Glomerular visceral epithelial cell (primary cell): Measurements from ENCODE around the gene ADGRL3.
"Not testable (repeated sequence)": the region's sequence is repeated elsewhere in the genome, so short reads cannot be mapped to it uniquely, and the experiment has no call there.

Source experiments
- DNase-seq: peaks from one replicate; pipeline ENCODE4 v3.0.0-alpha.2; 2016; ENCODE audit errors: extremely low spot score

ADGRL3 gene

DNA sequence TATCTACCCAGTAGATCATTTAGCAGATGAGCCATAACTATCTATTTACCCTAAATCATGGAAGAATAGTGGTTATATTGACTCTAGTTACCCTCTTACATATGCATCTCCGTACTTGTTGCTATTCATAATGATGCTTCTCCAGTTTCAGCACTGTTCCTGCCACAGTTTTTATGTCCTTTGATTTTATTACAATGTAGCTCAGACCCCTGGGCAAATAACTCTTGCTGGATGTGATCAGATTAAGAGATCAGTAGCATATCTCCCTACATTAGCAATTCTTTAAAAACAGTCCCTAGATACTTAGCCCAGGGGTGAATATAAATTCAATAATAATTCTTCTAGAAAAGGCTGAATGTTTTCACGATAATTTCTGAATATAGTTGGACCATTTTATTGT, 696.5 kb downstream of the ADGRL3 start:
- DNase-seq: no peak

DNA sequence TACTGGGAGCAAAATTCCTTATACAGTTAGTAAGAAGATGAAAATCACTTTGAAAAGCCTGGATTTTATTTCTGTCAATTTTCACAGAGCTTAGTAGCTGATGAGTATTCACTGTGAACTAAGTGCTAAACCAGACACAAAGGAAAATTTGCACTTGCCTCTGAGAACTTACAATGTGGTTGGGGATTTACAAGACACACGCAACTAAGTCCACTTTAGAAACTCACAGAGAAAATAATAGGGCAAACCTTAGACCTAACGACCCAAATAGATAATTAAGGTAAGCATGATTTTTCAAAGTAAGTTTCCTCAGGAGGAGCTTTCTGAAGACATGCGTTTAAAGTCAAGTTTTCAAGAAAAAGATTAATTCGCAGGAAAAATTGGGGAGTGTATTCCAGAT, 708.9 kb downstream of the ADGRL3 start:
- no peak for DNase-seq

DNA sequence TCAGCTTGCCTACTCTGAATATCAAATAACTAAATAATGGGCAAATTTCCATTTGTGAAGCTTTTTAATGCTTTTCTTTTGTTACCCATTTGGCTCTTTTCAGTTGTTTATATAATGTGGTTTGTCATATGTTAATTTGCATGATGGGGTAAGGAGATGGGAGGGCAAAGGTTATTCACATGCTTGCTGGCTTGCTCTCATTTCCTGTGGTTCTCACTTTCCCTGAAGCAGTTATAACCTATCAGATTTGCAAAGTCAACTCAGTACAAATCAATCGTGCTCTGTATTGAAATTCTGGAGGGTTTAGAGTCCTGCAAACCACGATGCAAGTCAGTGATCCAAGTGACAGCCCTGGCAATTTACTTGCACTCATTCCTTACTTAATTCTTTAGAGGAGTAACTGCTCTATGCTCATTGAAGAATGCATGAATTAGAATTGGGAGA, 711.2 kb downstream of the ADGRL3 start:
- DNase-seq: no peak

- DNase-seq: no peak
Measured at GRCh38 chr4:61913619-61914018, 713.5 kb downstream of the ADGRL3 start.

GRCh38 chr4:61915501-61915900, 715.4 kb downstream of the ADGRL3 start:
- DNase-seq: no peak

DNA sequence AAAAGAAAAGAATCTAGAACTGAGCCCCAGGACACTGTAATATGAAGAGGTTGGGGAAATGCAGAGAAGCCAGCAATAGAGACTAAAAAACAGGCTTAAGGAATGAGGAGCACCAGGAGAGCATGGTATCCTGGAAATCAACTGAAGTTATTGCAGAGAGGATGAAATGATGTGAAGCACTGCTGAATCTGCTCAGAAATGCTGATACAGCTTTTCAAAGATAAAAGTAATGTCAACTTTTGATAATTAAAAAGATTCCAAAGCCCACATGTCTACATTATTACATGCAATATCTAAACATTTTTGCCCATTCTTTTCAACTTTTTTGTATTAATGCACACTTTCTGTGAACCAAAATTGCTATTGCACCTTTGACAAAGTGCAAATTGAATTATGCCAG, 718.4 kb downstream of the ADGRL3 start:
- no peak for DNase-seq

GRCh38 chr4:61918987-61919386, 718.9 kb downstream of the ADGRL3 start:
- DNase-seq: no peak

DNA sequence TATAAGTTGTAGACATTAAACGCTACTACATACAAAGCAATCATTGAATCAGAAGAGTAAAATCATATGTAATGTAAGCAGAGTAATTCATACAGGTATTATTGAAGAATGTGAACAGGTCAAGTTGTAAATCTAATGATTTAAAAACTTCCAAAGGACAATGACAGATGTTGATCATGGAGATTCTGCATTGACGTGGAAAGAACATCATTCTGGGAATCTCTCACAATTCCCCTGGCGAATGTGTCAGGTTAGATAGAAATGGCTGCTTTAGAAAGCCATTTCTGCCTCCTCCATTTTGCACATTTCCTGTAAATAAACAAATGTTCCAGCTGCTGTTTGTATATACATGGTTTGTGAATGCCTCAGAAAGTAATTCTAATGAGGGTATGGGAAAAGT, 719.4 kb downstream of the ADGRL3 start:
- DNase-seq: no peak

DNA sequence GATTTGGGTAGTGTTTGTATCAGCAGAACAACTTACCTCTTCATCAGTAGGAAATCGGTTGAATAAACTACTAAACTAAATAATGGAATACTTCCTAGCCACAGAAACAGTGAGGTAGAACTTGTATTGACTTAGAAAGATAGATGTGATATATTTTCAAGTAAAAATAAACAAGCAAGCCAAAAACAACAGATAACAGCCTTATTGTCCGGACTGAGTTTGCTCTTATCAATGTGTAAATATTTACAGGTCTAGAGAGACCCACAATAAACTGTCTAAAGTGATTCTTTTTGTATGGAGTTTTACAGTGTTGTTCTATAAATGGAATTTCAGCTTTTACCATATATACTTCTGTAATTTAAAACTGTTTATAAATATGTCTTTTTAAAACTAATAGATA, 721.8 kb downstream of the ADGRL3 start:
- DNase-seq: no peak

- no peak for DNase-seq
Measured at GRCh38 chr4:61922766-61923165, 722.6 kb downstream of the ADGRL3 start.

GRCh38 chr4:61923179-61923578, 723.1 kb downstream of the ADGRL3 start:
- no peak for DNase-seq

DNA sequence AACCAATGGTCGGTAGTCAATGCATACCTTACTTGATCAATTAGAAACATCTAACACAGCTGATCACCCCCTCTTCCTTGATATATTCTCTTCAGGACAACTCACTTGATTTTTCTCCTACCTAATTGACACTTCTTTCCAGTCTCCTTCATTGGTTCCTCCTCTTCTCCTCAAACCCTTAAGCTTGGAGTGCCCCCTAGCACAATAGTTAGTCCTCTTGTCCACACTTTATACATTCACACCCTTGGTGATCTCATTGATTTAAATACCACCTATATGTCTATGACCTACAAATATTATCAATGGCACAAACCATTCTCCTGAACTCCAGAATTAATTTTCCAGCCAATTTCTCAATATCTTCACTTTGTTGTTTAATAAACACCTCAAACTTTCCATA, 724.0 kb downstream of the ADGRL3 start:
- no peak for DNase-seq

GRCh38 chr4:61933527-61933926, 733.4 kb downstream of the ADGRL3 start:
- DNase-seq: no peak

GRCh38 chr4:61934198-61934597, 734.1 kb downstream of the ADGRL3 start:
- no peak for DNase-seq

DNA sequence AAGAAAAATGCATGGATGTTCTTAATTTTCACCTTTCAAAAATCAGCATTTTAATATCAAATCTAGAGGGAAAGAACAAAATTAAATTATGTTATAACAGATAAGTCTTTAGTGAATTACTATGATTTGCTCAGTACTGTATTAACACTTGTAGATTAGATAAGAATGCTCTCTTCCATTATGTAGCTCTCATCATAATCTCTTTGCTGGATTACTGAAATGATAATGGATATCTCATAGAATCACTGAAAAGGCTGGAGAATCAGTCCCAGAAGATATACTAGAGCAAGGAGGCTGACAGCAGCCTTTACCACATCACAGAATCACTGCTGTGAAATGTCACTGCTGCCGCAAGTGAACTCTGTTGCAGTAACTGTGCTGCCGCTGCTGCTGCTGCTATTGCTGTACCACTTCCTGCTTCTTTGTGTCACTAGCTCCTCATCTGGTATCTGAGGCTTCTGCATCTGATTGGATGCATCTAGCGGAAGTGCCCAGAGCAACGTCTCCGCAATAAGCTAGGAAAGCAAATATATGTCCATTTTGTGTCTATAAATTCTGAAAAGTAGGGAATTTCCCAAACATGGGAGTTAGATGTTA, 738.2 kb downstream of the ADGRL3 start:
- DNase-seq: no peak

DNA sequence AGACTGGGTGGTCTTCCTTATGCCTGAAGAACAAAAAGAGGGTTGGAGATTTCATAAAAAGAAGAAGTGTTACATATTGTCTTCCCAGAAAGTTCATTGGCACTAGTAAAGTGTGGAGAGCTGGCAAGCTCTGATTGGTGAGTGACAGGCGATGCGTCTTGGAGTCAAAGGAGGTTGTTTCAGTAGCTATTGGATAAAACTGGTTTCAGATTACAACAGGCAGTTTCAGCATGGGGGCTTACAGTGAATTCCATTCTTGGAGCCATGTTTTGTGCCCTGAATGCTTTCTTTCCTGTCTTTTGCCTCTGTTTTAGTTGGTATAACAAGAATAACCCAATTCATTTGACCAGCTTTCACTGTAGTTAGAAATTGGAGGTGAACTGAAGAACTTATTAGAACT, 750.5 kb downstream of the ADGRL3 start:
- DNase-seq: no peak

DNA sequence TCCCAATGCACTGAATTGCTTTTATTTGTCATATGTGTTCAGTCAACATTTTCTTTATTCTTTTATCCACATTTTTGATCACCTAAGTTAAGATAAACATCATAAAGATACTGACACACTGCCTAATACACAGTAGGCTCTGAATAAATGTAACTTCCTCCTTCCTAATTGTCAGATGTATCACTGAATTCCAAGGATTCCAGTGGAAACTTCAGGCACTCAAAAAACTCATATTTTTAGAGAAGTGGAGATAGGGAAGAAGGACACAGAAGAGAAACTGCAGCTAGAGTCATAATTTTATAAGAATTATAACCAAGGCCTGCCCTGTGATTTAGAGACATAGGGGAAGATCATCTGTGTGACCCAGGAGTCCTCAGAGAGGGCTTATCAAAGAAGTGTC, 753.3 kb downstream of the ADGRL3 start:
- no peak for DNase-seq

GRCh38 chr4:61958591-61958990, 758.5 kb downstream of the ADGRL3 start:
- DNase-seq: no peak

- no peak for DNase-seq
Measured at GRCh38 chr4:61959087-61959486, 759.0 kb downstream of the ADGRL3 start.

GRCh38 chr4:61984260-61984909, 784.3 kb downstream of the ADGRL3 start:
- no peak for DNase-seq

GRCh38 chr4:61985426-61985825, 785.3 kb downstream of the ADGRL3 start:
- DNase-seq: no peak

DNA sequence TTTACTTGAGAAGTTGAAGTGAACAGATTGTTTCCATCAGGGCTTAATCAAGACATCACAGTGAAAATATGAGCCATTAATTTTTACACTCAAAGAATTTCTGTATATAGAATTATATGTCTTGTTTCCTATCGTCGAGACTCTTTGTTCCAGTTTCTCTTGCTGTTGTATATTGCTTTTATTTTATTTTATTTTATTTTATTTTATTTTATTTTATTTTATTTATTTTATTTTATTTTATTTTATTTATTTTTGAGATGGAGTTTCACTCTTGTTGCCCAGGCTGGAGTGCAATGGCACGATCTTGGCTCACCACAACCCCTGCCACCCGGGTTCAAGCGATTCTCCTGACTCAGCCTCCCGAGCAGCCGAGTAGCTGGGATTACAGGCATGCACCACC, 786.8 kb downstream of the ADGRL3 start:
- DNase-seq: not testable (repeated sequence)

DNA sequence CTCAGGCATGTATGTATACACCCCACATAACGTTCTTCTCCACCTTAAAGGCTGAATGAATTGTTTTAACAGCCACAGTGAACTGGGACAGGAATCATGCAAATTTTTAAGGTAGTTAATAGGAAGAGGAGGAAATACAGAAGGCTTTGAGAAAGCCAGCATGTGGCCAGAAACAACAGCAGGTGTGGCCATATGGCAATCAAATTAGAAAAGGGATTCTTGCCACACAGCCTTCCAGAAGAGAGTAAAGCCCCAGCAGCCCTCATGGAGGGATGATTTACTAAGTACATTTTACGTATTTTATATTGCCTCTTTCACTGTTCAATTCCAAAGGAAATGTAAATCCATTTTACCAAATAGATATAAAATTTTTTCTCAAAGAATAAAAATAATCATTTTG, 792.2 kb downstream of the ADGRL3 start:
- DNase-seq: no peak

DNA sequence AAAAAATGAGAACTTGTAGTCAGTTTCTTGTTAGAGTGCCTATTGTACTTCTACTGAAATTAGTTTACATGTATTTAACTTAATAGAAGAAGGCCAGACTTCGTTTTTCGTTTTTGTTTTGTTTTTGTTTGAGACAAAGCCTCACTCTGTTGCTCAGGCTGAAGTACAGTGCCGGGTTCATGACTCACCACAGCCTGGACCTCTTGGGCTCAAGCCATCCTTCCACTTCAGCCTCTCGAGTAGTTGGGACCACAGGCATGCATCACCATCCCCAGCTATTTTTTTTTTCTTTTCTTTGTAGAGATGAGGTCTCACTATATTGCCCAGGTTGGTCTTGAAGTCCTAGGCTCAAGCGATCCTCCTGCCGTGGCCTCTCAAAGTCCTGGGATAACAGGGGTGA, 793.9 kb downstream of the ADGRL3 start:
- peak; percentile 15 for DNase-seq
